ENCODE data around the gene METTL23. TPM values are rescaled to one million over a fixed set of nuclear protein-coding genes. Genes with fewer than 3 reads are reported as not detected.
A peak's percentile ranks its signal among the peaks of the same experiment; 100 is the strongest.
"Not testable (repeated sequence)": the region's sequence is repeated elsewhere in the genome, so short reads cannot be mapped to it uniquely, and the experiment has no call there.

METTL23 gene
- total and polyA plus RNA-seq, 4 donors = 23.1 to 43.1 (median 36.1) TPM

GRCh38 chr17:76710863-76711611, 15.6 kb upstream of the METTL23 start, which contains the start of gene MXRA7:
Gene MXRA7, minus strand, starts transcription at chr17:76710965. Its CDS starts 19 bp downstream, at chr17:76710946.
- 4 to 19% methylated on average over 17 to 49 of the region's 56 CpGs for WGBS, 2 donors
- ATAC-seq (ENCODE audit: insufficient read depth, low FRiP score) = peak; percentile 39

DNA sequence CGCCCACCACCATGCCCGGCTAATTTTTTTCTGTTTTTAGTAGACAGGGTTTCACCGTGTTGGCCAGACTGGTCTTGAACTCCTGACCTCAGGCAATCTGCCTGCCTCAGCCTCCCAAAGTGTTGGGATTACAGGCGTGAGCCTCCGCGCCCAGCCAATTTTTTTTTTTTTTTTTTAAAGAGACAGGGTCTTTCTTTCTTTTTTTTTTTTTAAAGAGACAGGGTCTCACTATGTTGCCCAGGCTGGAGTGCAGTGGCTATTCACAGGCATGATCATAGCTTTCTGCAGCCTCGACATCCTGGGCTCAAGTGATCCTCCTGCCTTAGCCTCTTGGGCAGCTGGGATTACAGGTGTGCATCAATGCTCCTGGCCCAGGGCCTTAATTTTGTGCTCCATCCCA, 14.3 kb upstream of the METTL23 start:
- H3K4me3 ChIP-seq; DNase-seq; H3K9me3 ChIP-seq (ENCODE audit: control insufficient read depth in 4 of 4, insufficient read depth in 3 of 4, low read length in 3 of 4); H3K9ac ChIP-seq (ENCODE audit: insufficient read depth in 1 of 2, low read length in 2 of 2); H3K27ac ChIP-seq (ENCODE audit: low read depth in 1 of 2, low read length in 1 of 2); H3K27me3 ChIP-seq (ENCODE audit: control insufficient read depth in 3 of 3, insufficient read depth in 3 of 3, low read length in 2 of 3); ATAC-seq (ENCODE audit: insufficient read depth, low FRiP score): not testable (repeated sequence)
- WGBS, 2 donors = 78 to 84% methylated on average over 7 of the region's 7 CpGs
- peaks cover 2 to 32% (median 21%) of the 10 kb centered on the region in 5 donors for H3K4me1 ChIP-seq (ENCODE audit: control insufficient read depth in 5 of 5, insufficient read depth in 5 of 5, low read length in 5 of 5)
- H3K36me3 ChIP-seq (ENCODE audit: control insufficient read depth in 4 of 4, insufficient read depth in 4 of 4, low read length in 4 of 4) = peaks cover 11 to 21% (median 16%) of the 10 kb centered on the region in 4 donors

More at GRCh38 chr17:76710863-76711611, 15.6 kb upstream of the METTL23 start, which contains the start of gene MXRA7:
- H3K27ac ChIP-seq (ENCODE audit: low read depth in 1 of 2, low read length in 1 of 2) = peak within 1 kb of the TSS; percentile 85 to 91
- peaks cover 5 to 11% (median 7%) of the 10 kb centered on the region in 4 donors for H3K36me3 ChIP-seq (ENCODE audit: control insufficient read depth in 4 of 4, insufficient read depth in 4 of 4, low read length in 4 of 4)
- peak within 1 kb of the TSS; percentile 68 for H3K4me3 ChIP-seq
- no peaks in the 10 kb centered on the region for H3K9me3 ChIP-seq (ENCODE audit: control insufficient read depth in 4 of 4, insufficient read depth in 3 of 4, low read length in 3 of 4)
- DNase-seq = peak; percentile 74 to 84 (median 76)
- no peaks in the 10 kb centered on the region for H3K27me3 ChIP-seq (ENCODE audit: control insufficient read depth in 3 of 3, insufficient read depth in 3 of 3, low read length in 2 of 3)
- H3K9ac ChIP-seq (ENCODE audit: insufficient read depth in 1 of 2, low read length in 2 of 2) = peak within 1 kb of the TSS in 1 of 2 donors; percentile 94
- no peak for TF ChIP-seq CTCF (IDR thresholded peaks at IDR 0.05; ENCODE audit: control extremely low read depth, extremely low read depth)
- H3K4me1 ChIP-seq (ENCODE audit: control insufficient read depth in 5 of 5, insufficient read depth in 5 of 5, low read length in 5 of 5) = peaks cover 2 to 32% (median 14%) of the 10 kb centered on the region in 5 donors

- ATAC-seq (ENCODE audit: insufficient read depth, low FRiP score) (no peak), DNase-seq (no peak)
- Histone ChIP-seq H3K27ac (ENCODE audit: low read depth in 1 of 2, low read length in 1 of 2) (no peak overlapping the region), H3K36me3 (ENCODE audit: control insufficient read depth in 4 of 4, insufficient read depth in 4 of 4, low read length in 4 of 4) (peaks cover 18 to 25% (median 23%) of the 10 kb centered on the region in 4 donors), H3K4me1 (ENCODE audit: control insufficient read depth in 5 of 5, insufficient read depth in 5 of 5, low read length in 5 of 5) (peaks cover 1 to 22% (median 19%) of the 10 kb centered on the region in 5 donors), H3K4me3 (no peak overlapping the region), H3K9ac (ENCODE audit: insufficient read depth in 1 of 2, low read length in 2 of 2) (no peak overlapping the region), H3K9me3 (ENCODE audit: control insufficient read depth in 4 of 4, insufficient read depth in 3 of 4, low read length in 3 of 4) (no peaks in the 10 kb centered on the region), H3K27me3 (ENCODE audit: control insufficient read depth in 3 of 3, insufficient read depth in 3 of 3, low read length in 2 of 3) (no peaks in the 10 kb centered on the region)
- 95 to 96% methylated on average over 7 of the region's 7 CpGs for WGBS, 2 donors
- no peak for TF ChIP-seq CTCF (IDR thresholded peaks at IDR 0.05; ENCODE audit: control extremely low read depth, extremely low read depth)
These were observed 12.9 kb upstream of the METTL23 start for GRCh38 chr17:76713765-76714164.

DNA sequence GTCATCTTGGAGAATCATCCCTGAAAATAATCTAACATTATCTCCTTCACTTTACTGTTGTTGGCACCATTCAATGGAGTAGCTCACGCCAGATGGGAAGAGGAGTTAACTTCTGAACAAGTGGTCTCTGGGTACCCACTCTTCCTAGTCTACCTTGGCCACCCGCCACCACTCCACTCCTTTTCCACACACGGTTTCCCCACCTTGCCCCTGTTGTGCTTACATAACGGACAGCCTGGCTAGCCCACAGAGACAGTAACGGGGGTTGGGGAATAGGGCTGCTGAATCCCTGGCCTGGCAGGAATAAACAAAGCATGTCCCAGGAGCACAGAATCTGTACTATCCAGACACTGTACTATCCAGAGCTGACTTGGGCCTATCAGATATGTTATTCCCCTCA, 12.3 kb upstream of the METTL23 start:
- H3K9me3 ChIP-seq (ENCODE audit: control insufficient read depth in 4 of 4, insufficient read depth in 3 of 4, low read length in 3 of 4) = no peaks in the 10 kb centered on the region
- H3K4me1 ChIP-seq (ENCODE audit: control insufficient read depth in 5 of 5, insufficient read depth in 5 of 5, low read length in 5 of 5) = peaks cover 0 to 21% (median 13%) of the 10 kb centered on the region in 5 donors
- 66 to 71% methylated on average over 5 of the region's 5 CpGs for WGBS, 2 donors
- ATAC-seq (ENCODE audit: insufficient read depth, low FRiP score) = no peak
- no peak overlapping the region for H3K4me3 ChIP-seq
- H3K27ac ChIP-seq (ENCODE audit: low read depth in 1 of 2, low read length in 1 of 2) = no peak overlapping the region
- H3K36me3 ChIP-seq (ENCODE audit: control insufficient read depth in 4 of 4, insufficient read depth in 4 of 4, low read length in 4 of 4) = peaks cover 23 to 28% (median 26%) of the 10 kb centered on the region in 4 donors
- no peak overlapping the region for H3K9ac ChIP-seq (ENCODE audit: insufficient read depth in 1 of 2, low read length in 2 of 2)
- no peaks in the 10 kb centered on the region for H3K27me3 ChIP-seq (ENCODE audit: control insufficient read depth in 3 of 3, insufficient read depth in 3 of 3, low read length in 2 of 3)
- TF ChIP-seq CTCF (IDR thresholded peaks at IDR 0.05; ENCODE audit: control extremely low read depth, extremely low read depth) = no peak
- no peak for DNase-seq
